ENCODE results near the gene NBAS.
"Not testable (repeated sequence)": the region's sequence is repeated elsewhere in the genome, so short reads cannot be mapped to it uniquely, and the experiment has no call there.

The NBAS gene

DNA sequence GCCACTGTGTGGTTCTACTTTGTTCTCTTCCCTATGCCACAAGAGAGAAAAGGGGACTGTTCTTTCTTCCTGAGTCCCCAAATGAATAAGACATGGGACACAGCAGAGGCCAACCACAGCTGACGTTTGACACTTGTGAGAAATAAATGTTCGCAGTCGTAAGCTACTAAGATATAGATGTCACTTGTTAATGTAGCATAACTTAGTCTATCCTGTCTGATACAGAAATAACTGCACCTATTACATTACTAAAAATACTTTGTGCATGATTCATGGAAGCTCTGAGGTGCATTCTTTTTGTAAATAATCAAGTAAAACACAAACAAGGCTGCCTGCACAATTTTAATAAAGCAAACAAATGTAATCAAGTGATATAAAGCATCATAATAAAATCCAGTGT, 148.8 kb downstream of the NBAS start:
- ChIA-PET CTCF (no interaction called here), POLR2A (no interaction called here)
- H3K4me3 ChIP-seq (ENCODE audit: low read depth, low read length): no peak overlapping the region
- TF ChIP-seq, protein P1, sequence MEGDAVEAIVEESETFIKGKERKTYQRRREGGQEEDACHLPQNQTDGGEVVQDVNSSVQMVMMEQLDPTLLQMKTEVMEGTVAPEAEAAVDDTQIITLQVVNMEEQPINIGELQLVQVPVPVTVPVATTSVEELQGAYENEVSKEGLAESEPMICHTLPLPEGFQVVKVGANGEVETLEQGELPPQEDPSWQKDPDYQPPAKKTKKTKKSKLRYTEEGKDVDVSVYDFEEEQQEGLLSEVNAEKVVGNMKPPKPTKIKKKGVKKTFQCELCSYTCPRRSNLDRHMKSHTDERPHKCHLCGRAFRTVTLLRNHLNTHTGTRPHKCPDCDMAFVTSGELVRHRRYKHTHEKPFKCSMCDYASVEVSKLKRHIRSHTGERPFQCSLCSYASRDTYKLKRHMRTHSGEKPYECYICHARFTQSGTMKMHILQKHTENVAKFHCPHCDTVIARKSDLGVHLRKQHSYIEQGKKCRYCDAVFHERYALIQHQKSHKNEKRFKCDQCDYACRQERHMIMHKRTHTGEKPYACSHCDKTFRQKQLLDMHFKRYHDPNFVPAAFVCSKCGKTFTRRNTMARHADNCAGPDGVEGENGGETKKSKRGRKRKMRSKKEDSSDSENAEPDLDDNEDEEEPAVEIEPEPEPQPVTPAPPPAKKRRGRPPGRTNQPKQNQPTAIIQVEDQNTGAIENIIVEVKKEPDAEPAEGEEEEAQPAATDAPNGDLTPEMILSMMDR (IDR thresholded peaks at IDR 0.05; ENCODE audit: insufficient read depth, low read length, missing control alignments): no peak
- DNase-seq (ENCODE audit: low read depth, low spot score): no peak

DNA sequence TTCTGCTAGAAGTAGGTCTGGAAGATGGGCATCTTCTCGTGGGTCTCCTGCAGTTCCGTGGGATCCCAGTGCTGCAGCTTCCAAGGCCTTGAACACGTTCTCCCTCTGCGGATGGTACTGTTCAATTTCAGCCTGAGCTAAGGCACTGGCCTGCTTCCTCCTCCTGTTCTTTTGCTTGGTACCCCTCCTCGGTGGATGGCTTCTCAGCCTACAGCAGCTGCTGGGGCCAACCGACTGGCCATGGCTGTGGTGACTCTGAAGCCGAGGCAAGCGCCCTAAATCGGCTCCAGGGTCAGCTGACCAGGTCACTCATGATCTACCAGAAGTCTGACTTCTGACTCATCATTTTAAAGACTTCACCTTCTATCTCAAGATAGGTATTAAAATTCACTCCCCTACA, 150.2 kb downstream of the NBAS start:
- CTCF ChIA-PET: interaction anchor here (1.0 kb wide), 1 partner anchor 12 kb away, joined by 4 read pairs; no protein-coding TSS in a partner anchor
- no peak for DNase-seq (ENCODE audit: low read depth, low spot score)
- TF ChIP-seq, protein P1 (IDR thresholded peaks at IDR 0.05; ENCODE audit: insufficient read depth, low read length, missing control alignments): no peak
- POLR2A ChIA-PET: interaction anchor here (0.6 kb wide), 1 partner anchor 63 kb away, joined by 3 read pairs; no protein-coding TSS in a partner anchor
- H3K4me3 ChIP-seq (ENCODE audit: low read depth, low read length): no peak overlapping the region

DNA sequence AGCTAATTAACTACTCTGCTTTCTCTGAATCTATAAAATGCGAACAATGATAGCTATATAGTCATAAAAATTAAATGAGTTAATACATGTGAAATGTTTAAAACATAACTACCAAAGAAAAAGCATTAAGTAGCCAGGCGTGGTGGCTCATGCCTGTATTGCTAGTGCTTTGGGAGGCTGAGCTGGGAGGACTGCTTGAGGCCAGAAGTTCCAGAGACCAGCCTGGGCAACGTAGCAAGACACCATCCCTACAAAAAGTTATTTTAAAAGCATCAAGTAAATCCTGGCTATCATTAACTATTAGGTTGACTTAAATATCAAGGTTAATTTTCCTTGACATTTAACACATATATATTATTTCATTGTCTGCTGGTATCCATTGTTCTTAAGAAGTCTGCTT, 152.4 kb downstream of the NBAS start:
- DNase-seq (ENCODE audit: low read depth, low spot score): no peak
- ChIA-PET POLR2A (no interaction called here), CTCF (no interaction called here)
- TF ChIP-seq, protein P1 (IDR thresholded peaks at IDR 0.05; ENCODE audit: insufficient read depth, low read length, missing control alignments): no peak
- H3K4me3 ChIP-seq (ENCODE audit: low read depth, low read length): no peak overlapping the region

DNA sequence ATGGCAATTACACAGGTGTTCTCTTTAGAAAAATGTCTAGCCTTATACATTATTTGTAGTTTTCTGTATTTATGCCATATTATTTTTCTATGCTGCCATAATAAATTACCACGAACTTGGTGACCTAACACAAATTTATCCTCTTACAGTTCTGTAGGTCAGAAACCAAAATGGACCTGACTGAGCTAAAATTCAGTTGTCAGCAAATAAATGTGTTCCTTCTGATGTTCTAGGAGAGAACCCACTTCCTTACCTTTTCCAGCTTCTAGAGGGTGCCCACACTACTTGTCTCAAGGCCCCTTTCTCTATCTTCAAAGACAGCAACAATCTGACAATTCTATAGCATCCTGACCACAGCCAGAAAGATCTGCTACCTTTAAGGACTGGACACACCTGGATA, 153.5 kb downstream of the NBAS start:
- CTCF ChIA-PET: no interaction called here
- H3K4me3 ChIP-seq (ENCODE audit: low read depth, low read length): no peak overlapping the region
- no peak for DNase-seq (ENCODE audit: low read depth, low spot score)
- POLR2A ChIA-PET: no interaction called here
- TF ChIP-seq, protein P1 (IDR thresholded peaks at IDR 0.05; ENCODE audit: insufficient read depth, low read length, missing control alignments): no peak

DNA sequence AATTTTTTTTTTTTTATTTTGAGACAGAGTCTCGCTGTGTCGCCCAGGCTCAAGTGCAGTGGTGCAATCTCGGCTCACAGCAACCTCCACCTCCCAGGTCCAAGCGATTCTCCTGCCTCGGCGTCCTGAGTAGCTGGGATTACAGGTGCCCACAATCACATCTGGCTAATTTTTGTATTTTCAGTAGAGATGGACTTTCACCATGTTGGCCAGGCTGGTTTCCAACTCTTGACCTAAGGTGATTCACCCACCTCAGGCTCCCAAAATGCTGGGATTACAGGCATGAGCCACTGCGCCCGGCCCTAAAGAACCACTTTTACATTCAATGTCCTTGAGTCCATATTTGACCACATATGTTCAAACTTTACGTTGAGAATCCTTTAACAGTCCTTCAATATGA, 156.6 kb downstream of the NBAS start:
- CTCF ChIA-PET; DNase-seq (ENCODE audit: low read depth, low spot score); POLR2A ChIA-PET: not testable (repeated sequence)

DNA sequence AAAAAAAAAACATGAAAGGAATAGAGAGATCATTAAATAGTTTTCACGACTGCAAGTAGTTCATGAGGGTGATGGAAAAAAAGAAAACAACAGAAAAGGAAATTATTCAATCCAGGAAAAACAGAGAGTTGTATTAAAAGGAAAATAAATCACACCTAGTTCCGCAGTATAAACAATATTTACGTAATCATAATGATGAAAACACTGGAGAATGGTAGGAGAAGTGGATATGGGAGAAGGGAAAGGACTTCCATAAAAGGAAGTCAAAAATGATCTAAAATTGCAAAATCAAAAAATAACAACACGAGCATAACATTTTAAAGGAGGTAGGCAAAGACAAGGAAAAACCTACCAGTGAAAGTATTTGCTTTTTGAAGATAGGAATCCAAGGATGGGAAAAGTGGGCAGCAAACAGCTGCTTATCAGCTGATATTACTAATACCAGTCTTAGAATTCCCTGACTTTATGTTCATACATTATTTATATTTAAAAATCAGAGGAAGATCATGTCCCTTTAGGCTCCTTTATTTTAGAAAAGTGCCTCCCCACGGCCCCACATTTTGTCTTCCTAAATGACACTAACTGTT, 160.8 kb downstream of the NBAS start:
- TF ChIP-seq, protein P1 (IDR thresholded peaks at IDR 0.05; ENCODE audit: insufficient read depth, low read length, missing control alignments): no peak
- POLR2A ChIA-PET: no interaction called here

More for the DNA sequence above, 156.6 kb downstream of the NBAS start:
- H3K4me3 ChIP-seq (ENCODE audit: low read depth, low read length): not testable (repeated sequence)

DNA sequence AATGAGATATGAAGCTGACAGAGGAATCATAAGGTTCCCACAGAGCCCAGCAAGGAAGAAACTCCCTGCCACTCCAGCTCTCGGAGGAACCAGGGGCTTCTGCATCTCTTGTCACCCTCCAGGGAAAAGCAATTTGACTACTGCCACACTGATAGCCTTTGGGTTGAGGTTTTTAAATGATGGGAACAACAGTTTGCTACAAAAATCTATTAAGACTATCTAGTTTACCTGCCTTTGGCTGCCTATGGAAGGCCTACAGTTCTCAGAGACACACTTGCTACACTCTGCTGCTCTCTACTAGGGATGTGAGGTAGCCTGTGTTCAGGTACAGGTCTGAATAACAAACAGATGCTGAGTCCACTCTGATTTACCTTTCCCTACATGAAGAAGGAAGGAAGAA, 161.9 kb downstream of the NBAS start:
- POLR2A ChIA-PET: no interaction called here
- CTCF ChIA-PET: no interaction called here
- DNase-seq (ENCODE audit: low read depth, low spot score): no peak
- TF ChIP-seq, protein P1 (IDR thresholded peaks at IDR 0.05; ENCODE audit: insufficient read depth, low read length, missing control alignments): no peak
- no peak overlapping the region for H3K4me3 ChIP-seq (ENCODE audit: low read depth, low read length)

More for the DNA sequence above, 160.8 kb downstream of the NBAS start:
- DNase-seq (ENCODE audit: low read depth, low spot score): no peak
- H3K4me3 ChIP-seq (ENCODE audit: low read depth, low read length): no peak overlapping the region
- CTCF ChIA-PET: no interaction called here

Measured in AG04449 (cell line).